Activated CD8-positive, alpha-beta memory T cell treated with anti-CD3 and anti-CD28 coated beads for 1 hour (primary cell): ENCODE data around the gene ZNF205.

ENCODE experiments used
- DNase-seq, 2 donors: peaks; one replicate each; pipeline ENCODE4 v3.0.0-alpha.2; 2020; ENCODE audit warnings: low read depth in 1 of 2; ENCODE audit errors: extremely low read depth in 1 of 2

The ZNF205 gene

GRCh38 chr16:3147046-3147756, 34.8 kb downstream of the ZNF205 start:
- DNase-seq: no peak

GRCh38 chr16:3147757-3148104, 35.3 kb downstream of the ZNF205 start:
- no peak for DNase-seq

GRCh38 chr16:3148256-3149192, 36.1 kb downstream of the ZNF205 start:
- DNase-seq: no peak

- no peak for DNase-seq
Measured at GRCh38 chr16:3149193-3149530, 36.8 kb downstream of the ZNF205 start.

GRCh38 chr16:3149630-3150345, 37.4 kb downstream of the ZNF205 start:
- no peak for DNase-seq

GRCh38 chr16:3150346-3151218, 38.2 kb downstream of the ZNF205 start:
- peak; percentile 93 to 94 for DNase-seq

- DNase-seq: no peak
Measured at GRCh38 chr16:3152027-3152276, 39.6 kb downstream of the ZNF205 start.

GRCh38 chr16:3152277-3152990, 40.0 kb downstream of the ZNF205 start:
- DNase-seq: peak in 1 of 2 donors; percentile 52

GRCh38 chr16:3152991-3153368, 40.6 kb downstream of the ZNF205 start:
- no peak for DNase-seq

GRCh38 chr16:3155181-3155580, 42.8 kb downstream of the ZNF205 start:
- DNase-seq: no peak

- no peak for DNase-seq
Measured at GRCh38 chr16:3155972-3156371, 43.6 kb downstream of the ZNF205 start.

- DNase-seq: no peak
Measured at GRCh38 chr16:3157229-3158025, 45.0 kb downstream of the ZNF205 start.

- no peak for DNase-seq
Measured at GRCh38 chr16:3158026-3158509, 45.7 kb downstream of the ZNF205 start.

GRCh38 chr16:3158510-3159314, 46.3 kb downstream of the ZNF205 start:
- peak; percentile 90 to 96 for DNase-seq

- DNase-seq: no peak
Measured at GRCh38 chr16:3161235-3162018, 49.0 kb downstream of the ZNF205 start.

- DNase-seq: no peak
Measured at GRCh38 chr16:3164121-3164991, 52.0 kb downstream of the ZNF205 start.
